NOMO-1 (cell line): ENCODE data around the gene BICD1.

ENCODE experiments used
- DNase-seq, 2 experiments: peaks; one replicate each; lab custom pipeline; 2025; ENCODE audit not compliant: unreplicated experiment in 2 of 2; lab: John Stamatoyannopoulos, UW

BICD1 gene

DNA sequence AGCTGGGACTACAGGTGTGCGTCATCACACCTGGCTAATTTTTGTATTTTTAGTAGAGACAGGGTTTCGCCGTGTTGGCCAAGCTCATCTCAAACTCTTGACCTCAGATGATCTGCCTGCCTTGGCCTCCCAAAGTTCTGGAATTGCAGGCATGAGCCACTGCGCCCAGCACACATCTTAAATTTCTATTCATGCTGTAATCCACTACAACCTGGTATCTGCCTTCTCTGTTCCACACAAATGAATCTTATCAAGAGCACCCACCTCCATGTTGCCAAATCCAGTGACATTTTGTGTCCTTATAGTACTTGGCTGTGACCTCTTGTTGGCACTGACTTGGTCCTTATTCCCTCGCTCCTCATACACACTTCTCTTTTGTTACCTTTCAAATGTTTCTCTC is 5.8 kb upstream of the BICD1 start:
- DNase-seq, result no peak

DNA sequence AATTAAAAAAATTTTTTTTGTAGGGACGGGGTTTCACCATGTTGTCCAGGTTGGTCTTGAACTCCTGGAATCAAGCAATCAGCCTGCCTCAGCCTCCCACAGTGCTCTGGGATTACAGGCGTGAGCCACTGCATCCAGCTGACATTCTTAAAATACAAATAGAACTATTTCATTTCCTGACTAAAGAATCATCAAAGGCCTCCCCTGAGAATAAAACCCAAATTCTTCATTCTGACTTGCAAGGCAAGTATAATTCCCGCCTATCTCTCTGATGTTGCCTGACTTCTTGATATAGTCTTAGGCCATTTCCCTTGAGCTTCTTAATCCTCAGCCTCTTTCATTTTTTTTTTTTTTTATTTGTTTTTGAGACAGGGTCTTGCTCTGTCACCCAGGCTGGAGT is 4.4 kb upstream of the BICD1 start:
- no peak for DNase-seq

DNA sequence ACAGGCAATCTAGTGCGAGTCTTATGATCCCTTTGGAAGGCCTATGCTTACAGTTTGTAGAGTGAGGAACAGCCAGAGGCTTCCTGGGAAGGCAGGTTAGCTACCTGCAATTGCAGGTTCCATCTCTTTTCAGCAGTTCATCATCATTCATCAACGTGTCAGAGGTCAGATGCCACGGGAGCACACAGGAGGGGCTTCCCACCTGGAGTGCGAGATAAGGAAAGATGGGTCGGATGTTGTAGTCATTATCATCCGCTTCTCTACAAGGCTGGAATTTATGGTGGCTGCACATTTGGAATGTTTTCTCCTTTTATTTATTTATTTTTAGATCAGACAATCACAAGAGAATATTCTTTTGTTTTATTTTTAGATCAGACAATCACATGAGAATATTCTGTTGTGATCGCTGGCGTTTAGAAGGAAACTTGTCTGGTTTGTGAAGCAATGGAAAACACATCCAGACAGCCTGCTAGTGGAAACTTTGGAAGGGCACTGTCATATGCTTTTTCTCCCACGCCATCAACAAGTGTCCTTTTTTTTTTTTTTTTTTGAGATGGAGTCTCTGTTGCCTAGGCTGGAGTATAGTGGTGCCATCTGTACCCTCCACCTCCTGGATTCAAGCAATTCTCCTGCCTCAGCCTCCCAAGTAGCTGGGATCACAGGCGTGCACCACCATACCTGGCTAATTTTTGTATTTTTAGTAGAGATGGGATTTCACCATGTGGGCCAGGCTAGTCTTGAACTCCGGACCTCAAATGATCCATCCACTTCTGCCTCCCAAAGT is 1.9 kb upstream of the BICD1 start:
- no peak for DNase-seq

DNA sequence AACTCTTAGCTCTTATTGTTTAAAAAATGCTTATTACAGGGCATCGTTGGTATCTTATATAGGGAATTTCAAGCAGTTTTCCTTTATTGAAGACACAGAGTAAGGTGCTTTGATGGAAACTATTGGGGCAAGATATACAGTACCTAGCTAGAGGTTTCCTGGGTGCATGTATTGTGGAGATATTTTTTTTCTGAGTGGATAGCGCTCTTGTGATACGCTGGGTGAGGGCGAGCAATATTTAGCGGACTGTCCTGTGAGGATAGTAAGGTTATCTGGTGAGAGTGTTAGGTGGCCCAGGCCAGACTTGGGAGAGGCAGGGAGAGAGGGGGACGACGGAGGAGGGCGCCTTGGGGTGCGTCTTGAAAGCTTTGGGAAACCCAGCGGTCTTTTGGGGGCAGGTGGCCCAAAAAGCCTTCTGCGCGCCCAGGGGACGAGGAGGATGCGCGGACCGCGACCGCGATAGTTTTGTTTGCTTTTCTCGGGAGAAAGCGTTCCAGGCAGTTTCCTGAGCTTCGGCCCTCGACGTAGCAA is 596 bp upstream of the BICD1 start:
- no peak for DNase-seq

DNA sequence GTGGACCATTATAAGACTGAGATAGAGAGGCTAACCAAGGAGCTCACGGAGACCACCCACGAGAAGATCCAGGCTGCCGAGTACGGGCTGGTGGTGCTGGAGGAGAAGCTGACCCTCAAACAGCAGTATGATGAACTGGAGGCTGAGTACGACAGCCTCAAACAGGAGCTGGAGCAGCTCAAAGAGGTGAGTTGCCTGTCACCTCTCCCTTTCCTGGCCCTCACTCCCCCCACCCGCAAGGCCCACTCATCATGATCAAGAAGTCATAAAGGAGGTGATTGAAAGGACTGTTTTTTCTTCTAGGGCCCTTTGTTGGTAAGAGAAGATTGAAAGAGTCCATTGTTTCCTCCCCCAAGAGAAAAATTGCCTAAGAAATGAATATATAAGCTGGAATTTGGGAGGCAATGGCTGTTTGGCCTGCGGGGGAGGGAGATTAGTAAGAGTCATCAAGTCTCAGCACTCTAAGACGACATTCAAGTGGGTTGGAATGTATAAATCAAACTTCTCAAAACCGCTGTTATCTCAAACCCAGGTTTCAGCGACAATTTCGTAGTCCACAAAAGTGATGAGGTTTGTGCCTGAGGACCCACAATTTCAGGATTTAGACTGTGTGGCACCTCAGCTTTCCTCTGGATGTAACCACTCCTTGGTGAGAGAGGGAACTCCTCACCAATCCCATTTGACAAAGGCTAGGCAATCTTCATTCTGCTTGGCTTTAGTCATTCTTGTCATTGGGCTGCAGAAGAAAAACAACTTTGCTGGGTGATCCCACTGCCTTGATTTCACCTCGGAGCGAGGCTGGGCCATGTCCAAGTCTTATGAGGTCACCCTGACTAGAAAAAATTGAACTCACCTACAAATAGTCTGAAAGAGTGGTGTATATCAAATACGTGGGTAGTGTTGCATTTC is 966 bp downstream of the BICD1 start:
- DNase-seq, result peak in 1 of 2 experiments; percentile 5

DNA sequence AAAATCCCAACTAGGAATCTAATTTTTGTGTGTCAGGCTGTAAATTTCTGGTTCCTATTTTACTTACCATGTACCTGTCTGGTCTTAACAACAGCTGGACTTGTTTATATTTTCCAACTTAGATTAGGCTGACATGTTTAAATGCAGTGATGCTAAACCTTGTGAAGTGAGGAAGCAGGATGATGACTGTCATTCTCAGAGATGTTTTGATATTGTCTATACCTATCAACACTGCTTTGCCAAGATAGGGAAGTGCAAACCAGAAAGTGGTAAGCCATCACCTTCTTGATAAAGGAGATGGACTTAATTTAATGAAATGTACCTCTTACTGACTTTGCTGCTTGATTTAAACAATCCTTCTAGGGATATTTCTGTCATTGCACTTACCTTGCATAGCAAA is 2.1 kb downstream of the BICD1 start:
- DNase-seq, result peak in 1 of 2 experiments; percentile 0

DNA sequence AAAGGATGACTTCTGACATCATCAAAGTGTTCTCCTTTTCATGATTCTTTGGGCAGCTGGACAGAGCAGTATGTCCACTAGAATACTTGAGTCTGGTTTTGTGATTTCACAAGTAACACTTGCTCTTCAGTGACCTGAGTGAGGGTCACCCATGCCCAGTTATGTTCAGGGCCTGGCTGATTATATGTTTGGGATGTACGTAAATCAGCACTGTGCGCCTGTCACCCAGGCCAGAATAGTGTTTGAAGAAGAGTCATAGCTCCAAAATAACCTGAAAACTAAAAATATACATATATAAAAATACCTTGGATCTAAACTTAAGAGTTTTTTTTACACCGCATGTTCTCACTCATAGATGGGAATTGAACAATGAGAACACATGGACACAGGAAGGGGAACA is 3.8 kb downstream of the BICD1 start:
- DNase-seq, result no peak

DNA sequence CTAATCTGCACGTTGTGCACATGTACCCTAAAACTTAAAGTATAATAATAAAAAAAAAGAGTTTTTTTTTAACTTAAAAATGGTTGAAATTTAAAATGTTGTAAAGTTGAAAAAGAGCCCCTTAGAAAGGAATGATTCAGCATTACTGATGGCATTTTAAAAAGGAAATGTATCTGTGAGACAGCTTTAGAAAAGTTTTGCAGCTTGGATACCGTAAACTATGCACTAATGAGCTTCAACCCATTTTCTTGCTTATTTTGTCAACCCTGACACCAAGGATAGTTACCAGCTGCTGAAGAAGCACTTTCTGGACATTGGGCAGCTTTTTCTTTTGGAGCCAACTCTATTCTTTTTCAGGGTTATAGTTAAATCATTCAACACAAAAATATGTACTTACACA is 4.3 kb downstream of the BICD1 start:
- no peak for DNase-seq

DNA sequence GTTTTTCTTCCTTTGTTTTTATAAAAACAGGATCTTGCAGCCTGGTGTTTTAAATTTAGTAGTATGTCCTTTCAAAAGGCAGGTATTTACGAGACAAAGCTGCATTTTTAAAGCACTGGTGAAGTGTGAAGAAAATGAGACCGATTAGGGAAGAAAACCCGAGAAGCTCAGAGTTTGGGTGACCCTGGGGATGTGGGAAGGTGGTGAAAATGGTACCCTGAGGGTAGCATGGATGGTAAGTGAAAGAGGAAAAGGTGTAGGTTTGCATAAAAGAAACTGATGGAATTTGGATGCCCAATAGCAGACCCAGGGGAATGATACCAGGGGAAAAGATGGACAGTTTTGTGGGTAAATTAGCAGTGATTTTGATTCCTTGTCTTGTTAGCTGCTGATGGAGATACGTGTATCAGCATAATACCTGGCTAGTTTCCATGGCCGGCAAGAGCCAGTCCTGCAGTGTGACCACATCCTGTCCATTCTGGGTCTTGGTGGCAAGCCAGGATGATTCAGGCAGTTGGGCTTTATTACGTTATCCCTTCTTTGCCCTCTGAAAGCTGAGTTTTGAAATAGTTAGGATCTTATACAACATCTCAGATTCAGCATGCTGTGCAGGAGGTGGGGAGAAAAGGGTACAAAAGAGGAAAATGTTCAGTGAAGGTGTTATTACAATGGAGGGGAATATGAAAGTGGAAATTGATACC is 8.9 kb downstream of the BICD1 start:
- peak; percentile 39 to 43 for DNase-seq

DNA sequence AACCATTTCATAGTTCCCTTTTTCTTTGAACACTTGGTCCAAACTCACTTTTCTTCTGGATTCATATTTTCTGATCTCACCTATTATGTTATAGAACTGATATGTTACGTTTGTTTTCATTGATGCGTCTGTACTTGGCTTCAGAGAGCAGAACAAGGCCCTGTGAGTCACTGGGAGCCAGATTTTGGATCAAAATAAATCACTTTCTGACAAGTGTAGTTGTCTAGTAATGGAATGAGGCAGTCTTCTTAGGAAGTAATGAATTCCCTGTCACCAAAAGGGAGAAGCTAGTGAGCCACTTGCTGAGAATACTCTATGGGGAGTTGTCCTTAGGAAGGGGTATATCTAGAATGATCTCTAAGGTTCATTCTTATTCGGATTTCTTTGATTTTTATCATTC is 10.2 kb downstream of the BICD1 start:
- no peak for DNase-seq

DNA sequence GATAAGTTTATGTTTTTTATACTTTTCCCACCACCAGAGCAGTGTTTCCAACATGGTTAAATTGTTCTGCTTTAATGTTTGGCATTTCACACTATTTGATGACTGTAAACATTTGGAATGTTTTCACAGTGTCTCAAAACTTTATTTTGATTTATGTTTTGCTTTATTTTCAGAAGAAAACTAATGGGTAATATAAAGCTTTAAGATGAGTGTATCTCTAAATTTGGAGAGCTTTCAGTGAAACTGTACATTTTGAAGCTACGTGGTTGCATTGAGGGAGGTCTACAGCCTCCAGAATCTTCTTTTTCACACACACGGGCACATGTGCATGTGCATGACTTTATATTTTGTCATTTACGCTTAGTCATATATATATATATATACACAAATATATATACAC is 10.7 kb downstream of the BICD1 start:
- no peak for DNase-seq

DNA sequence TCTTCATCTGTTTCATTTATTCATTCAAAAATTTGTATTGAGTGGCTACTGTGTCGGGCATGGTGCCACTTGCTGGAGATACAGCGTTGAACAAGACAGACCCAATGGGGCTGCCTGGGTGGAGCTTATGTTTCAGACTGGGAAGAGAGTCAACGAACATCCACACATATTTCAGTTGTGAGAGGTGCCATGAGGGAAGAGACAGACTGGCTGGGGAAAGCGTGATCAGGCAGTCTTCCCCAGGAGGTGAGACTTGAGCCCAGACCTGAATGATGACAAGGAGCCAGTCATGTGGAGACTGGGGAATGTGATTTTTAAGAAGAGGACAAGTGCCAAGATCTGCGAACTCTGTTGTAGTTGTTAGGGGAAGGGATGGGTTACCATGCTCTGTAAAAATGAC is 12.2 kb downstream of the BICD1 start:
- DNase-seq, result no peak

DNA sequence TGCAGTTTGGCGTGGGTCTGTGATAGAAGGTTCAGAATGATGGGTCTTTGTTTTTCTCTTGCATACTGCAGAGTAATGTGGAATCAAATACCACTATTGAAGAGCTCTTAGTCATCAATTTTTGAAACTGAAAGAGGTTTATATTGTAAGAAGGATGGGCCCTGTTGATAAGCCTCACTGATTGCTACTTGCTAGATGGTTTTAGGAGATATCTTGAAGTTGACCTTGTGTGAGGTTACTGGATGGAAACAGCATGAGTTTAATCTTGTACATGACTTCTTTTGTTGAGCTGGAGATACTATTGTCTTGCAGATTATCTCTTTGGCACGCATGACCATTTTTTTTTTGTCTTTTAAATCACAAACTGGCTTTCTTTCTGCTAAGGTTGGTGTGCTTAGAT is 13.8 kb downstream of the BICD1 start:
- no peak for DNase-seq

DNA sequence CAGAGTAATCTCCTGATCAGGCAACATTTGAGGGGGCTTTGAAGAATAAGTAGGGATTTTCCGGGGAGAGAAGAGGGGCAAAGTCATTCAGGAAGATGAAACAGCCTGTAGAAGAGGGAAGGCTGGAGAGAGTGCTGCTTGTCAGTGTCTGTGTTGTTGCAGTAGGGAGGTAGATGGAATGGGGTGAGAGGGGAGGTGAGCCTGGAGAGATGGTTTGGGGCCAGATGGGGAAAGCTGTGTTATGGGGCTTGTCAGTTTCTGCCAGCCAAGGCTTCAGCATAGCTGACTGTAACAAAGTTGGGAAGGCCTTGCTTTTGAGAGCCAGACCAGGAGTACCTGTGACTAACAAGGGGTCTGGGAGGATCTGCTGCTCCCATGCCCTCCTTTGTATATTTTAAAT is 18.0 kb downstream of the BICD1 start:
- no peak for DNase-seq

DNA sequence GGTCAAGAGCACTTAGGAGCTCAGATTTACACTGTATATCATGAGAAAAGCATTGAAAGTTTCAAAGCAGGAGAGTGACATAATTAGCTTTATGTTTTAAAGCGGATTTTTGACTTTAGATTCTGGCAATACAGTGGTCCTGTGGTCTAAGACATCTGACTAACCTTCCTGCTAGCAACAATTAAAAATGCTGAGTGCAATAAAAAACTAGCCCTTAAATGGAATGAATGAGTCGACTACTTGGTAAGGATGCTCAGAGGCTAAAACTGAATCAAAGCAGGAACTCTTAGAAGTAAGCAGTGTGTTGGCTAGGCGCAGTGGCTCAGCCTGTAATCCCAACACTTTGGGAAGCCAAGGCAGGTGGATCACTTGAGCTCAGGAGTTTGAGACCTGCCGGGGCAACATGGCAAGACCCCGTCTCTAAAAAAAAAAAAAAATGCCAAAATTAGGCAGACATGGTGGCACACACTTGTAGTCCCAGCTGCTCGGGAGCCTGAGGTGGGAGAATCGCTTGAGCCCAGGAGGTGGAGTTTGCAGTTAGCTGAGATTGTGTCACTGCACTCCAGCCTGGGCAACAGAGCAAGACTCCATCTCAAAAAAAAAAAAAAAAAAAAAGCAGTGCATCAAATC is 18.9 kb downstream of the BICD1 start:
- DNase-seq, result no peak

DNA sequence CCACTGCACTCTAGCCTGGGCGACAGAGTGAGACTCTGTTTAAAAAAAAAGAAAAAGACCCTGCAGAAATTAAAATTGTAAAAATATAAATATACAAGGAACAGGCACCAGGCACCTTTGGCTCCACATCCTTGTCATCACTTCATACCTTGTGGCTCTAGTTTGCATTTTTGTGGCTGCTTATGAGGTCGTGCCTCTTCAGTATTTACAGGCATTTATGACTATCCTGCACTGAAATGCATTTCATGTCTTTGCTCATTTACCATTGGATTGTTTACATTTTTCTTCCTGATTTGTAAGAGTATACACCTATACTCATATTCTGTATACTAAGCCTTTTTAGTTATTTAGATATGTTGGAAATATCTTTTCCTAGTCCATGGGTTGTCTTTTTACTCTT is 20.1 kb downstream of the BICD1 start:
- no peak for DNase-seq

DNA sequence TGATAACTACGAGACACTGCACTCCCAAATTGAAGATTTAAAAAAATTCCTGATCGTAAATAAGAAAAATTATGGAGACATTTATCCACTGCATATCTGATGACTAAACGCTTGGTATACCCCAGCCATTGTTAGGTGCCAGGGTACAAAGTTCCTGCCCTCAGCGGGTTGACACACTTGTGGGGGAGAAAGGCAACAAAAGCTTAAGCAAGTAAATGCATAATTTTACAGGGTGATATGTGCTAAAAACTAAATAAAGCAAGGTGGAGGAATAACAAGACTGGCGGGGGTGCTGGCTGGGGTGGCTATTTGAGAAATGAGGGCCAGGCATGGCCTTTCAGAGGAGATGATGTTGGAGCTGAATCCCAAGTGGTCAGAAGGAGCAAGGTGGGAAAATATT is 25.0 kb downstream of the BICD1 start:
- DNase-seq, result no peak

DNA sequence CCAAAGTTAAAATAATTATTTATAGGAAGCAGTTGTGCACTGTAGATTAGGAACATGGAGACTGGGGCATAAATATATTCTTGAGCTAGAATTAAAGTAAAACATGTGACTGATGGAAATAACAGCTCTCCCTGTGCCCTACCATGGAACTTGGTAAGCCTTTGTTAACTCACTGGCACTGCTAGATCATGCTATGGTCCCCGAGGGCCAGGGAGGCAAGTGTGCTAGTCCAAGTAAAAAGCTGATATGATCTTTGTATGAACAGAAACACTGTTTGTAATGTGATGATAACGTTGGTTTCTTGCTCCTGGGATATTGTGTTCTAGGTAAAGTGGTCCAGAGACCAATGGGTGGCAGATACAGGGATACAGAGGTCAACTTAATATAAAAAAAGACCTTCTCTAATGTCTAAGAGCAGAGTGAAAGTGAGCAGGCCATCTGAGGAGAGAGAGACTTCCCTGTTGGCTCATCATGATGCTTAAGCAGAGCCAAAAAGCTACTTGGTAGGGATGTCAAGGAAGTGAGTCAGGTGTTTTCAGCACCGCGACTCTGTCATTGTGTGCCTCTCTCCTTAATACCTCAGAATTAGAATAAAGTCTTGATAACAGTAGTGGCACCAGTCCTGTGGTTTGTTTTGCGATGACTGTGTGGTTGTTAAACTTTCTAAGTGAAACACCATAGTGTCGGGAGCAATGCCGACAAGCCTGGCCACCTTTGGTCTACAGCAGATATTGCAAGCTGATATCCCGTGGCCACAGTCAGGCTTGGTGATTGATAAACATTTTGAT is 27.6 kb downstream of the BICD1 start:
- DNase-seq, result no peak

DNA sequence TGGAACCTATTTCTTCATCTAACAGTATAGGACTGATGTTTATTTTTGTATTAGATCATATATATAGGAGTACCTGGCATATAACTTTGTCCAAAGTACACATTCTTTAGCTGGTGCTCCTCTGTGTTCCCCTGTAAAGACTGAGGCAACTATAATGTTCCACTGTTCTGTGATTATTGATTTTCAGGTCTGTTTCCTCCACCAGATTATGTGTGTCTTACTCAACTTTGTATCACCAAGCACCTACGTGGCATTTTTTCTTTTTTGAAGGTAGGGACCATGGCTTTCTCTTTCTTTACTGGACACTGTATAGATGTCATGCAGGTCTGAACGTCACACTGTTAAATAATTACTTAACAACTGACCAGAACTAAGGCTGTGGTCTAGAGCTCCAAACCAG is 29.3 kb downstream of the BICD1 start:
- no peak for DNase-seq

DNA sequence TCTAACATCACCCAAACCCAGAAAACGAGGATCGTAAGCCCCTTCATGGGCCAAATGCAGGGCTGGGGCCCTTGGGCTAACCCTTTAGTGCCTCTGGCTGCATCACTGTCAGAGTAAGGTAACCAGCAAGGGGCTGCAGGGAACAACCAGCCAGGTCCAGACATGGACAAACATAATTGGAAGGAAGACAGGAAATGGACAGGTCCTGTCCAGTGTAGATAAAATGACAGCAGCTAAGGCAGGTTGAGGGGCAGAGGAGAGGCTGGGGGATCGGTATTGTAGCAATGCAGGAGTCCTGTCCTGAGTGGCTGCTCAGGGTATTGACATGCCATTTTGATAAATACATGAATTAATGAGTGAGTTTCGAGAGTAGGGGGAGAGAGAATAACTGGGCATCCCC is 29.8 kb downstream of the BICD1 start:
- no peak for DNase-seq
